Neural cell (in vitro differentiated cells): Measurements from ENCODE around the gene KRTAP10-1. TPM values are rescaled to one million over a fixed set of nuclear protein-coding genes. Genes with fewer than 3 reads are reported as not detected.

Source experiments
- H2AFZ ChIP-seq: fragments of 200-600, 300-800 bp; sonication (generic), shearing (Covaris generic); 2 replicates; pipeline ENCODE4 v1.6.0; 2014; ENCODE audit warnings: low read depth, mild to moderate bottlenecking, antibody characterized with exemption, low read length, moderate library complexity
- H3F3A ChIP-seq: fragments of 200-600 bp; shearing (Covaris generic); 2 replicates; pipeline ENCODE4 v1.6.1; 2016; ENCODE audit warnings: mild to moderate bottlenecking, moderate library complexity, mixed read lengths, antibody characterized with exemption, low read length; ENCODE audit not compliant: insufficient read depth, poor library complexity, severe bottlenecking
- H3K27ac ChIP-seq: fragments of 200-600, 300-800 bp; sonication (generic), shearing (Covaris generic); 2 replicates; pipeline ENCODE4 v1.5.1; 2014; ENCODE audit warnings: mild to moderate bottlenecking, low read length, moderate library complexity
- H3K27me3 ChIP-seq: fragments of 300-800, 200-600 bp; sonication (generic), shearing (Covaris generic); 2 replicates; pipeline ENCODE4 v1.6.0; 2014; ENCODE audit warnings: mild to moderate bottlenecking, low read depth, low read length, moderate library complexity; ENCODE audit not compliant: insufficient read depth
- H3K36me3 ChIP-seq: fragments of 300-800, 200-600 bp; sonication (generic), shearing (Covaris generic); 2 replicates; pipeline ENCODE4 v1.5.1; 2014; ENCODE audit warnings: mild to moderate bottlenecking, antibody characterized with exemption, low read length, moderate library complexity; ENCODE audit not compliant: insufficient read depth
- H3K4me2 ChIP-seq: fragments of 300-800, 200-600 bp; sonication (generic), shearing (Covaris generic); 2 replicates; pipeline ENCODE4 v1.6.0; 2014; ENCODE audit warnings: mild to moderate bottlenecking, low read length
- H3K4me3 ChIP-seq: fragments of 300-800, 200-600 bp; sonication (generic), shearing (Covaris generic); 2 replicates; pipeline ENCODE4 v1.5.1; 2014; ENCODE audit warnings: mild to moderate bottlenecking, low read length, moderate library complexity
- H3K79me2 ChIP-seq: fragments of 200-600 bp; shearing (Covaris generic); replicated peaks from 2 replicates; pipeline ENCODE4 v1.6.0; 2014; ENCODE audit warnings: mild to moderate bottlenecking, low read length, moderate library complexity; ENCODE audit not compliant: insufficient read depth
- H3K9ac ChIP-seq: fragments of 300-800, 200-600 bp; sonication (generic), shearing (Covaris generic); 2 replicates; pipeline ENCODE4 v1.6.1; 2016; ENCODE audit warnings: mild to moderate bottlenecking, low read length, mixed read lengths
- H3K9me2 ChIP-seq: fragments of 200-600 bp; shearing (Covaris generic); 2 replicates; pipeline ENCODE4 v1.6.1; 2016; ENCODE audit warnings: mild to moderate bottlenecking, low read length, mixed read lengths; ENCODE audit not compliant: insufficient read depth
- H3K9me3 ChIP-seq: fragments of 200-600, 300-800 bp; sonication (generic), shearing (Covaris generic); 2 replicates; pipeline ENCODE4 v1.6.1; 2016; ENCODE audit warnings: mild to moderate bottlenecking, mixed run types, low read length, moderate library complexity, mixed read lengths
- H4K20me1 ChIP-seq: fragments of 200-600 bp; shearing (Covaris generic); 2 replicates; pipeline ENCODE4 v1.6.1; 2016; ENCODE audit warnings: mild to moderate bottlenecking, mixed run types; ENCODE audit not compliant: insufficient read depth
- CTCF ChIP-seq: fragments of 450-650 bp; IDR thresholded peaks from 2 replicates; pipeline ENCODE4 v1.5.1; 2014; ENCODE audit warnings: antibody characterized with exemption, mild to moderate bottlenecking, moderate library complexity; ENCODE audit not compliant: poor library complexity, severe bottlenecking
- EP300 ChIP-seq: fragments of 450-650 bp; conservative IDR thresholded peaks from 2 replicates; pipeline ENCODE4 v1.6.1; 2014; ENCODE audit warnings: antibody characterized with exemption, mild to moderate bottlenecking, moderate library complexity; ENCODE audit not compliant: poor library complexity, severe bottlenecking
- EZH2 ChIP-seq: fragments of 200-600, 300-800 bp; shearing (Covaris generic), sonication (generic); IDR thresholded peaks from 2 replicates; pipeline ENCODE4 v1.6.1; 2014; ENCODE audit warnings: antibody characterized with exemption, low read length, borderline replicate concordance, mild to moderate bottlenecking; ENCODE audit not compliant: insufficient read depth, poor library complexity, severe bottlenecking
- MXI1 ChIP-seq: fragments of 450-650 bp; conservative IDR thresholded peaks from 2 replicates; pipeline ENCODE4 v1.6.1; 2014; ENCODE audit warnings: antibody characterized with exemption, mild to moderate bottlenecking; ENCODE audit not compliant: poor library complexity, severe bottlenecking
- POLR2AphosphoS5 ChIP-seq: IDR thresholded peaks from 2 replicates; pipeline ENCODE4 v1.6.1; 2012
- RAD21 ChIP-seq: fragments of 450-650 bp; conservative IDR thresholded peaks from 2 replicates; pipeline ENCODE4 v1.6.1; 2014; ENCODE audit warnings: antibody characterized with exemption, mild to moderate bottlenecking, moderate library complexity
- REST ChIP-seq: IDR thresholded peaks from 2 replicates; pipeline ENCODE4 v1.6.1; 2012; ENCODE audit warnings: borderline replicate concordance
- SMC3 ChIP-seq: fragments of 450-650 bp; conservative IDR thresholded peaks from 2 replicates; pipeline ENCODE4 v1.6.1; 2014; ENCODE audit warnings: antibody characterized with exemption, mild to moderate bottlenecking, moderate library complexity; ENCODE audit not compliant: poor library complexity
- TAF1 ChIP-seq: IDR thresholded peaks from 2 replicates; pipeline ENCODE4 v1.6.1; 2012; ENCODE audit warnings: low read depth
- polyA plus RNA-seq: library from polyadenylated mRNA; depleted of rRNA; stranded (reverse); fragments of >200 nt; gene quantifications from 2 replicates; pipeline ENCODE4 v1.2.3, GENCODE V29; 2014

The KRTAP10-1 gene
- polyA plus RNA-seq, 1 donor from 2014 or later: not detected

- H3F3A ChIP-seq: no peaks in the 10 kb centered on the region
- no peak overlapping the region for H3K4me2 ChIP-seq
- no peaks in the 10 kb centered on the region for H3K27me3 ChIP-seq
- no peak overlapping the region for H2AFZ ChIP-seq
- H3K9ac ChIP-seq: no peak overlapping the region
- no peaks in the 10 kb centered on the region for H3K79me2 ChIP-seq
- H3K9me3 ChIP-seq: no peaks in the 10 kb centered on the region
- H3K36me3 ChIP-seq: no peaks in the 10 kb centered on the region
- no peaks in the 10 kb centered on the region for H4K20me1 ChIP-seq
- H3K4me3 ChIP-seq: no peak overlapping the region
- H3K9me2 ChIP-seq: no peaks in the 10 kb centered on the region
- TF ChIP-seq EP300: no peak
- no peak for TF ChIP-seq MXI1
- no peak overlapping the region for H3K27ac ChIP-seq
Measured at GRCh38 chr21:44548381-44548780, 8.4 kb upstream of the KRTAP10-1 start.

GRCh38 chr21:44547656-44548331 lies 7.8 kb upstream of the KRTAP10-1 start:
- Histone ChIP-seq H3K4me3 (no peak overlapping the region), H3K36me3 (no peaks in the 10 kb centered on the region), H4K20me1 (no peaks in the 10 kb centered on the region), H3K9me2 (no peaks in the 10 kb centered on the region), H2AFZ (no peak overlapping the region), H3K9me3 (no peaks in the 10 kb centered on the region), H3K27ac (no peak overlapping the region), H3K4me2 (no peak overlapping the region), H3K27me3 (no peaks in the 10 kb centered on the region), H3K9ac (no peak overlapping the region), H3K79me2 (no peaks in the 10 kb centered on the region), H3F3A (no peaks in the 10 kb centered on the region)
- TF ChIP-seq TAF1 (no peak), MXI1 (no peak), EP300 (no peak), RAD21 (no peak), EZH2 (no peak), POLR2AphosphoS5 (no peak), REST (no peak), SMC3 (no peak), CTCF (no peak)

- Histone ChIP-seq H3K4me2 (no peak overlapping the region), H3F3A (no peaks in the 10 kb centered on the region), H3K27me3 (no peaks in the 10 kb centered on the region), H3K36me3 (no peaks in the 10 kb centered on the region), H3K79me2 (no peaks in the 10 kb centered on the region), H3K9me3 (no peaks in the 10 kb centered on the region), H3K9ac (no peak overlapping the region), H2AFZ (no peak overlapping the region), H4K20me1 (no peaks in the 10 kb centered on the region), H3K4me3 (no peak overlapping the region), H3K27ac (no peak overlapping the region), H3K9me2 (no peaks in the 10 kb centered on the region)
- TF ChIP-seq REST (no peak), MXI1 (no peak), CTCF (no peak), RAD21 (no peak), POLR2AphosphoS5 (no peak), SMC3 (no peak), EZH2 (no peak), EP300 (no peak), TAF1 (no peak)
Measured at GRCh38 chr21:44544566-44544965, 4.6 kb upstream of the KRTAP10-1 start.
